Endothelial cell of umbilical vein (primary cell): ENCODE results near the gene CYFIP1. TPM values are rescaled to one million over a fixed set of nuclear protein-coding genes. Genes with fewer than 3 reads are reported as not detected.

Experiments used
- BruUV-seq: library from RNA; stranded (reverse); fragments of 400-500 nt; replicated peaks from 2 replicates; lab custom pipeline; 2021; lab: Mats Ljungman, UMichigan
- CTCF ChIA-PET: fragments of 300-600, 350-600 bp; sonication (Branson Sonifier 250); formaldehyde crosslinking; loops from one replicate; lab custom pipeline; 2021; ENCODE audit warnings: antibody characterized with exemption, inconsistent platforms; lab: Charles Lee
- POLR2A ChIA-PET: fragments of 300-600, 350-600 bp; sonication (Branson Sonifier 250); formaldehyde crosslinking; loops from one replicate; lab custom pipeline; 2021; ENCODE audit warnings: antibody characterized with exemption, inconsistent platforms; lab: Charles Lee
- DNase-seq: peaks from one replicate; pipeline ENCODE4 v3.0.0-alpha.2; 2011; ENCODE audit warnings: low read depth, low spot score
- FAIRE-seq: peaks from 2 replicates; lab custom pipeline; 2011; peaks lifted over from hg19 to GRCh38; lab: Jason Lieb, UNC
- H2AFZ ChIP-seq: 2 replicates; pipeline ENCODE4 v1.6.0; 2012; ENCODE audit warnings: low read depth, low read length, control low read depth, inconsistent platforms
- H3K27ac ChIP-seq: 2 replicates; pipeline ENCODE4 v1.5.1; 2011; ENCODE audit warnings: low read depth, mild to moderate bottlenecking, control low read depth, low read length, moderate library complexity; ENCODE audit not compliant: insufficient read depth
- H3K27me3 ChIP-seq, 2 experiments: 2 replicates each; pipeline versions ENCODE4 v1.6.0 to v1.6.1; 2011; ENCODE audit warnings: low read length in 2 of 2, mixed read lengths in 1 of 2; ENCODE audit not compliant: control insufficient read depth in 2 of 2, insufficient read depth in 2 of 2
- H3K36me3 ChIP-seq, 2 experiments: 2 replicates in 1 of 2; 3 replicates in 1 of 2; pipeline ENCODE4 v1.5.1; 2011; ENCODE audit warnings: low read length in 2 of 2, mild to moderate bottlenecking in 1 of 2, moderate library complexity in 1 of 2; ENCODE audit not compliant: control insufficient read depth in 2 of 2, insufficient read depth in 2 of 2; ENCODE audit errors: extremely low read depth in 1 of 2
- H3K4me1 ChIP-seq: 3 replicates; pipeline ENCODE4 v1.5.1; 2011; ENCODE audit warnings: mild to moderate bottlenecking, low read length; ENCODE audit not compliant: control insufficient read depth, insufficient read depth; ENCODE audit errors: extremely low read depth
- H3K4me2 ChIP-seq: 2 replicates; pipeline ENCODE4 v1.6.1; 2011; ENCODE audit warnings: low read length, control low read depth, mixed read lengths; ENCODE audit not compliant: insufficient read depth
- H3K4me3 ChIP-seq, 3 experiments: fragments of 200-600 bp in 1 of 3; sonication (generic), shearing (Covaris generic) in 1 of 3; replicated peaks in 1 of 3; 2 replicates each; pipeline ENCODE4 v1.5.1; 2011 to 2016; ENCODE audit warnings: control low read depth in 3 of 3, low read length in 3 of 3, mild to moderate bottlenecking in 2 of 3, inconsistent platforms in 1 of 3, low read depth in 1 of 3, moderate library complexity in 1 of 3; ENCODE audit not compliant: insufficient read depth in 1 of 3
- H3K79me2 ChIP-seq: 2 replicates; pipeline ENCODE4 v1.6.0; 2012; ENCODE audit warnings: low read length, inconsistent platforms; ENCODE audit not compliant: control insufficient read depth, insufficient read depth
- H3K9ac ChIP-seq: replicated peaks from 2 replicates; pipeline ENCODE3; 2011; ENCODE audit warnings: low read length, control low read depth; ENCODE audit not compliant: insufficient read depth; ENCODE audit errors: extremely low read depth
- H3K9me1 ChIP-seq: replicated peaks from 3 replicates; pipeline ENCODE4 v1.6.0; 2011; ENCODE audit warnings: mild to moderate bottlenecking, low read length; ENCODE audit not compliant: control insufficient read depth, insufficient read depth; ENCODE audit errors: extremely low read depth
- H3K9me3 ChIP-seq: replicated peaks from 2 replicates; pipeline ENCODE4 v1.5.1; 2012; ENCODE audit warnings: low read length, inconsistent platforms; ENCODE audit not compliant: control insufficient read depth, insufficient read depth
- H4K20me1 ChIP-seq: replicated peaks from 2 replicates; pipeline ENCODE3; 2011; ENCODE audit warnings: mild to moderate bottlenecking, low read length; ENCODE audit not compliant: control insufficient read depth, insufficient read depth; ENCODE audit errors: extremely low read depth
- CTCF ChIP-seq, 2 donors: IDR thresholded peaks; 1 replicate in 1 of 2; 2 replicates in 1 of 2; pipeline ENCODE4 v1.5.1; 2011; ENCODE audit warnings: low read length in 2 of 2, mild to moderate bottlenecking in 2 of 2, moderate library complexity in 2 of 2, control low read depth in 1 of 2, inconsistent platforms in 1 of 2, low read depth in 1 of 2; ENCODE audit not compliant: insufficient read depth in 1 of 2; ENCODE audit errors: extremely low read depth in 1 of 2
- POLR2A ChIP-seq: IDR thresholded peaks from 2 replicates; pipeline ENCODE4 v1.6.1; 2012; ENCODE audit warnings: low read depth, mild to moderate bottlenecking, control low read depth, low read length
- dilution Hi-C: fragments of 300-500 bp; cut with MboI; formaldehyde crosslinking; loops from one replicate; pipeline ENCODE4 v1.15.0; 2019; ENCODE audit warnings: low sequenced_read_pairs; ENCODE audit not compliant: extremely low pct_ligation_motif_present
- intact Hi-C: fragments of 100-400 bp; cut with micrococcal nuclease; formaldehyde crosslinking; loops from one replicate; pipeline ENCODE4 v1.10.0; 2022
- polyA plus RNA-seq, 4 experiments: library from polyadenylated mRNA; depleted of rRNA in 3 of 4; stranded (reverse) in 3 of 4; unstranded in 1 of 4; fragments of >200 nt; gene quantifications; 2 replicates each; pipeline versions ENCODE4 v1.2.1 to v1.2.3, GENCODE V29; 2011 to 2012; ENCODE audit warnings: missing spikeins in 1 of 4
- total RNA-seq: library from RNA; stranded (reverse); gene quantifications from 2 replicates; pipeline ENCODE4 v1.2.3, GENCODE V29; 2021

CYFIP1 gene
- total and polyA plus RNA-seq, 2 donors (not counting 3 experiments of a cell fraction or from before 2014, with no cell fraction given): 81.4 to 158 TPM

DNA sequence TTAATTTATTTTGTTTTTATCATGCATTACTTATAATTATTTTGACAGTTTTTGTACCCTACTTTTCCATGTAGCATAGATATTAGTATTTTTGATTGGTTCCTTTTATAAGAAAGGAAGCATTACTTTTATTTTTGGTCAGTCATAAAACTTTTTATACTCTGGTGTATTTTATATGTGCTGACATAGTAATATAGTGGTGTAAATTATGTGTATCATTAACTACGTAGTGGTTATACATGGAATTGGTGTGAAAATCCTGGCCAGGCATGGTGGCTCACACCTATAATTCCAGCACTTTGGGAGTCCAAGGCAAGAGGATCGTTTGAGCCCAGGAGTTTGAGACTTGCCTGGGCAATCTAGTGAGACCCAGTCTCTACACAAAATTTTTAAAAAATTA, 160.5 kb downstream of the CYFIP1 start:
- Histone ChIP-seq H3K9ac (no peak overlapping the region), H3K9me3 (no peaks in the 10 kb centered on the region), H3K27ac (no peak overlapping the region), H2AFZ (no peak overlapping the region), H3K4me2 (no peak overlapping the region), H3K9me1 (no peaks in the 10 kb centered on the region), H3K36me3 (peaks cover 0 to 15% of the 10 kb centered on the region in 2 experiments), H3K27me3 (no peaks in the 10 kb centered on the region), H4K20me1 (no peaks in the 10 kb centered on the region), H3K79me2 (no peaks in the 10 kb centered on the region), H3K4me1 (no peaks in the 10 kb centered on the region), H3K4me3 (no peak overlapping the region)
- TF ChIP-seq CTCF (IDR thresholded peaks at IDR 0.05; ENCODE audit: extremely low read depth in 1 of 2, insufficient read depth in 1 of 2, low read depth in 1 of 2, low read length in 2 of 2) (no peak), POLR2A (no peak)
- POLR2A ChIA-PET: no interaction called here
- DNase-seq: no peak
- no TSS peak for BruUV-seq
- dilution Hi-C loops: no loop called here
- no peak for FAIRE-seq
- intact Hi-C loops: no loop called here
- CTCF ChIA-PET: no interaction called here

Other genes with a start within 250 kb of the CYFIP1 start
- gene NIPA1, start 193.7 kb downstream of the CYFIP1 start, total RNA-seq: 12.9 and 14.7 TPM in 2 replicates
- 6.8 and 6.9 TPM in 2 replicates for gene NIPA1, start 193.7 kb downstream of the CYFIP1 start, polyA plus RNA-seq
- 72.9 and 75.7 TPM in 2 replicates for gene NIPA2, start 141.7 kb downstream of the CYFIP1 start, total RNA-seq
- 37.9 and 55.2 TPM in 2 replicates for gene NIPA2, start 141.7 kb downstream of the CYFIP1 start, polyA plus RNA-seq
- gene TUBGCP5, start 59.2 kb upstream of the CYFIP1 start, total RNA-seq: 18.4 and 18.6 TPM in 2 replicates
- gene TUBGCP5, start 59.2 kb upstream of the CYFIP1 start, polyA plus RNA-seq: 5.1 and 6.7 TPM in 2 replicates
- not detected in 2 replicates for gene GOLGA6L1, start 156.5 kb upstream of the CYFIP1 start, total RNA-seq
- gene GOLGA6L1, start 156.5 kb upstream of the CYFIP1 start, polyA plus RNA-seq: not detected in 2 replicates